A673 (cell line): ENCODE measurements around the gene CTIF. TPM values are rescaled to one million over a fixed set of nuclear protein-coding genes. Genes with fewer than 3 reads are reported as not detected.

Experiments
- BruUV-seq: library from RNA; stranded (reverse); fragments of 400-500 nt; replicated peaks from 2 replicates; lab custom pipeline; 2021; lab: Mats Ljungman, UMichigan
- CTCF ChIA-PET: fragments of 300-600 bp; sonication (Branson Sonifier 250); formaldehyde crosslinking; loops from one replicate; lab custom pipeline; 2022; ENCODE audit warnings: antibody characterized with exemption; lab: Charles Lee
- POLR2A ChIA-PET: fragments of 300-600 bp; sonication (Branson Sonifier 250); formaldehyde crosslinking; loops from one replicate; lab custom pipeline; 2022; ENCODE audit warnings: antibody characterized with exemption; ENCODE audit not compliant: low non-redundant PET; lab: Charles Lee
- DNase-seq: peaks from one replicate; pipeline ENCODE4 v3.0.0-alpha.2; 2015; ENCODE audit warnings: low spot score
- H3K27ac ChIP-seq: fragments of 200-600 bp; sonication (generic); 2 replicates; pipeline ENCODE4 v1.5.1; 2016; ENCODE audit warnings: mixed run types, low read depth, mild to moderate bottlenecking, mixed read lengths, antibody characterized with exemption, low read length; ENCODE audit not compliant: poor library complexity, severe bottlenecking
- H3K27me3 ChIP-seq: fragments of 200-600 bp; sonication (generic); replicated peaks from 2 replicates; pipeline ENCODE4 v1.6.1; 2017; ENCODE audit warnings: mixed run types, low read depth, mild to moderate bottlenecking, mixed read lengths, antibody characterized with exemption, low read length; ENCODE audit not compliant: insufficient read depth, poor library complexity
- H3K36me3 ChIP-seq: fragments of 200-600 bp; sonication (generic); 2 replicates; pipeline ENCODE4 v1.6.1; 2016; ENCODE audit warnings: mixed run types, mild to moderate bottlenecking, mixed read lengths, antibody characterized with exemption, low read length; ENCODE audit not compliant: insufficient read depth, poor library complexity, severe bottlenecking
- H3K4me1 ChIP-seq: fragments of 200-600 bp; sonication (generic); 2 replicates; pipeline ENCODE4 v1.6.1; 2017; ENCODE audit warnings: mixed run types, mild to moderate bottlenecking, mixed read lengths, antibody characterized with exemption, low read length; ENCODE audit not compliant: insufficient read depth, poor library complexity, severe bottlenecking
- H3K4me3 ChIP-seq: fragments of 200-600 bp; sonication (generic); 2 replicates; pipeline ENCODE4 v1.5.1; 2016; ENCODE audit warnings: low read depth, mixed run types, mild to moderate bottlenecking, mixed read lengths, low read length; ENCODE audit not compliant: poor library complexity, severe bottlenecking
- H3K9me3 ChIP-seq: fragments of 200-600 bp; sonication (generic); 2 replicates; pipeline ENCODE4 v1.6.1; 2016; ENCODE audit warnings: mixed run types, low read depth, mild to moderate bottlenecking, mixed read lengths, antibody characterized with exemption, low read length; ENCODE audit not compliant: poor library complexity, severe bottlenecking
- CTCF ChIP-seq: fragments of 300-800, 200-600 bp; sonication (generic); conservative IDR thresholded peaks from 2 replicates; pipeline ENCODE4 v1.5.1; 2017; ENCODE audit warnings: low read depth, mild to moderate bottlenecking, antibody characterized with exemption, low read length, moderate library complexity, mixed read lengths
- EZH2 ChIP-seq: fragments of 200-600 bp; sonication (generic); IDR thresholded peaks from 2 replicates; pipeline ENCODE4 v1.6.1; 2017; ENCODE audit warnings: borderline replicate concordance, low read depth, mild to moderate bottlenecking, mixed read lengths, antibody characterized with exemption, low read length; ENCODE audit not compliant: poor library complexity, severe bottlenecking
- intact Hi-C: fragments of 100-400 bp; cut with micrococcal nuclease; formaldehyde crosslinking; loops from one replicate; pipeline ENCODE4 v1.10.0; 2022; ENCODE audit not compliant: unreplicated experiment
- total RNA-seq: library from RNA; stranded (reverse); gene quantifications from 2 replicates; pipeline ENCODE4 v1.2.3, GENCODE V29; 2021

CTIF gene
- total RNA-seq, 1 experiment from 2014 or later, result 23.5 TPM

GRCh38 chr18:48720655-48721025 is 181.8 kb downstream of the CTIF start:
- TF ChIP-seq EZH2 (no peak), CTCF (no peak)
- no TSS peak for BruUV-seq
- intact Hi-C loops, result no loop called here
- Histone ChIP-seq H3K4me3 (no peak overlapping the region), H3K36me3 (no peaks in the 10 kb centered on the region), H3K27ac (no peak overlapping the region), H3K9me3 (no peaks in the 10 kb centered on the region), H3K27me3 (no peaks in the 10 kb centered on the region), H3K4me1 (no peaks in the 10 kb centered on the region)
- ChIA-PET CTCF (no interaction called here), POLR2A (no interaction called here)
- DNase-seq, result no peak

DNA sequence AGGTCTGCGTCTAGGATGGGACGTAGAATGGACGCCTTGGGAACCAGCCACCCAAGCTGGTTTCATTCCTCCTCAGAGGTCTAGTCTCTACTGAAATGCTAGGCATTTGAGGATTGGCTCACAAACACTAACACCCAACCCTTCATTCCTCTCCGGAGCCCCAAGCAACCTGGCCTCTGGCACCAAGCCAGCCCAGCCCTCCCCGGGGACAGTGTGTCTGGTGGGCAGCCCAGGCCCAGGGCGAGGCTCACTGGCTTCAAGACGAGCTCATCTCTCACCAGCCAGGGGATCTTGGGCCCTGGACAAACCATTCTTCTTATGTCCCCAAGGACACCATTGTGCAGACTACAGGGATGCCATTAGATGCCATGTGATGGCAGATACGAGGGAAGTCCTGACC is 182.5 kb downstream of the CTIF start:
- ChIA-PET CTCF (no interaction called here), POLR2A (no interaction called here)

DNA sequence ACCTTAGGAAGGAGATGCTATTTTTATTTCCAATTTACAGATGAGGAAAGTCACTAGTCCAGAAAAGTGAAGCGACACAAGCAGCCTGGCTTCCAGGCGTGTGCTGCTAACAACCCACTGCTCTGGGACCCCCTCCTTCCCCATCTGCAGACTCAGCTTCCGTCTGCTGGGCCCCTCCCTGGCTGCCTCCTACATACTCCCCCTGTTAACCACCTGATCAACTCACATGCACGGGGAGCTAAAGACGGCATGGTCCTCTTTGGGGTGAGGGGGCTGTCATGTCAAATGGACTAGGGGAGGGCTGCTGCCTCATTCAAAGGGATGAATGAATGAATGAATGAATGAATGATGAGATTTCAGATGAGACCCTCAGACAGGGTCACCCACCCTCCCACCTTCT is 184.2 kb downstream of the CTIF start:
- TF ChIP-seq EZH2 (no peak), CTCF (no peak)
- no peak overlapping the region for H3K4me3 ChIP-seq
- no peak overlapping the region for H3K27ac ChIP-seq
- H3K36me3 ChIP-seq, result no peaks in the 10 kb centered on the region
- peaks cover 17% of the 10 kb centered on the region for H3K9me3 ChIP-seq
- DNase-seq, result no peak
- no peaks in the 10 kb centered on the region for H3K4me1 ChIP-seq
- CTCF ChIA-PET, result no interaction called here
- POLR2A ChIA-PET, result interaction anchor here (0.5 kb wide), 1 partner anchor 310 kb away, joined by 7 read pairs; no protein-coding TSS in a partner anchor
- BruUV-seq, result no TSS peak
- H3K27me3 ChIP-seq, result no peaks in the 10 kb centered on the region
- intact Hi-C loops, result no loop called here

More for the DNA sequence above, 182.5 kb downstream of the CTIF start:
- H3K27me3 ChIP-seq, result no peaks in the 10 kb centered on the region
- intact Hi-C loops, result no loop called here
- H3K4me1 ChIP-seq, result no peaks in the 10 kb centered on the region
- no peak for TF ChIP-seq CTCF
- TF ChIP-seq EZH2, result no peak
- H3K4me3 ChIP-seq, result no peak overlapping the region
- peaks cover 2% of the 10 kb centered on the region for H3K9me3 ChIP-seq
- DNase-seq, result no peak
- no peaks in the 10 kb centered on the region for H3K36me3 ChIP-seq
- H3K27ac ChIP-seq, result no peak overlapping the region
- BruUV-seq, result no TSS peak
